ENCODE measurements around the gene TIAM2. TPM values are rescaled to one million over a fixed set of nuclear protein-coding genes. Genes with fewer than 3 reads are reported as not detected.

Gene TIAM2
- total and polyA plus RNA-seq, 2 experiments from 2014 or later, result 5.5 to 16.9 TPM

DNA sequence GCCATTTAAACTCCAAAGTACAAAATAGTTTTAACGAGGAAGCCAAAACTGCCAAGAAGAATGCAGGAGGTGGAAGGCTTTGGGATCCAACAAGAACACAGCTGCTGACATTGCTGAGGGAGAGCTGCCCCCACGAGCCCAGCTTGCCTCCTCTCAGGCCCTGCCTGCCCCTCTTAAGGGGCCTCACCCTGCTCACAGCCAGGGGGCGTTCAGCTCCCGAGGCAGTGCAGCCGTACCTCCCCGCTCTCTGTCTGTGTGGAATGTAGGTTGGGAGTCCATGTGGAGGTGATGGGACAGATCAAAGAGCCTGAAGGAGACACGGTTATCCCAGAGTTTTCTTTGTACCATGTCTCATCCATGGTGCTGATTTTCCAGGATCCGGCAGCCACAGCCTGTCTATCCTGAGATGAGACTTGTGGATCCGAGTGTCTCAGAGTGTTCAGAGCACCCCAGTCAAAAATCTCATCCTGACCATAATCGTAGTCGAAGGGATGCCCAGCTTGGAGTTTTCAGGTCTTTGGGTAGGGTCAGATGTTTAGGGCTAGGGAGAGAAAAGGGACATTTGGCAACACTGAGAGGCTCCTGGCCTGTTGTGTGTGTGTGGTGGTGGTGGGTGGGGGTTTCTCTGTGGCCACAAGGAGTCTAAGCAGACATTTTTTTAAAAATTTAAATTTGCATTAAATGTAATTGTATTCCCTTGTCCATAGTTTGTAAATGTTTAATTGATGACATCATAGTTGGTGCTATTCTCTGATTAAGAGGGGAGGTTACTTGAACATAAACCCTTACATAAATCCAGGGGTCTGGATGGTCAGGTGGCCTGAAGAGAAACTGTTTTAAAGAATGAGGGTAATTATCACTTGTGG, 157.3 kb downstream of the TIAM2 start:
- H3K4me3 ChIP-seq, result no peak overlapping the region
- no peaks in the 10 kb centered on the region for H3K36me3 ChIP-seq (replicated peaks; ENCODE audit: insufficient read depth, low read depth)
- WGBS (ENCODE audit: low lambda C conversion rate, missing lambda C conversion rate), result 61% methylated on average over 11 of the region's 11 CpGs
- no peak overlapping the region for H3K4me2 ChIP-seq
- no peak overlapping the region for H3K27ac ChIP-seq
- no peaks in the 10 kb centered on the region for H3K79me2 ChIP-seq
- H3K27me3 ChIP-seq, result no peaks in the 10 kb centered on the region
- no peak for DNase-seq (ENCODE audit: low spot score)
- H3K4me1 ChIP-seq (ENCODE audit: insufficient read depth), result peaks cover 12% of the 10 kb centered on the region
- H3K9me2 ChIP-seq (replicated peaks; ENCODE audit: insufficient read depth), result no peaks in the 10 kb centered on the region
- H3K9me3 ChIP-seq (ENCODE audit: low read depth), result no peaks in the 10 kb centered on the region
- H2AFZ ChIP-seq, result no peak overlapping the region
- H4K20me1 ChIP-seq (ENCODE audit: insufficient read depth, poor library complexity, severe bottlenecking), result no peaks in the 10 kb centered on the region
- TF ChIP-seq EZH2 (IDR thresholded peaks at IDR 0.05; ENCODE audit: borderline replicate concordance) (no peak), EZH2phosphoT487 (IDR thresholded peaks at IDR 0.05; ENCODE audit: low read depth, severe bottlenecking, unreplicated experiment) (no peak)
- TF ChIP-seq, protein P1, sequence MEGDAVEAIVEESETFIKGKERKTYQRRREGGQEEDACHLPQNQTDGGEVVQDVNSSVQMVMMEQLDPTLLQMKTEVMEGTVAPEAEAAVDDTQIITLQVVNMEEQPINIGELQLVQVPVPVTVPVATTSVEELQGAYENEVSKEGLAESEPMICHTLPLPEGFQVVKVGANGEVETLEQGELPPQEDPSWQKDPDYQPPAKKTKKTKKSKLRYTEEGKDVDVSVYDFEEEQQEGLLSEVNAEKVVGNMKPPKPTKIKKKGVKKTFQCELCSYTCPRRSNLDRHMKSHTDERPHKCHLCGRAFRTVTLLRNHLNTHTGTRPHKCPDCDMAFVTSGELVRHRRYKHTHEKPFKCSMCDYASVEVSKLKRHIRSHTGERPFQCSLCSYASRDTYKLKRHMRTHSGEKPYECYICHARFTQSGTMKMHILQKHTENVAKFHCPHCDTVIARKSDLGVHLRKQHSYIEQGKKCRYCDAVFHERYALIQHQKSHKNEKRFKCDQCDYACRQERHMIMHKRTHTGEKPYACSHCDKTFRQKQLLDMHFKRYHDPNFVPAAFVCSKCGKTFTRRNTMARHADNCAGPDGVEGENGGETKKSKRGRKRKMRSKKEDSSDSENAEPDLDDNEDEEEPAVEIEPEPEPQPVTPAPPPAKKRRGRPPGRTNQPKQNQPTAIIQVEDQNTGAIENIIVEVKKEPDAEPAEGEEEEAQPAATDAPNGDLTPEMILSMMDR (IDR thresholded peaks at IDR 0.05; ENCODE audit: poor library complexity), result no peak

DNA sequence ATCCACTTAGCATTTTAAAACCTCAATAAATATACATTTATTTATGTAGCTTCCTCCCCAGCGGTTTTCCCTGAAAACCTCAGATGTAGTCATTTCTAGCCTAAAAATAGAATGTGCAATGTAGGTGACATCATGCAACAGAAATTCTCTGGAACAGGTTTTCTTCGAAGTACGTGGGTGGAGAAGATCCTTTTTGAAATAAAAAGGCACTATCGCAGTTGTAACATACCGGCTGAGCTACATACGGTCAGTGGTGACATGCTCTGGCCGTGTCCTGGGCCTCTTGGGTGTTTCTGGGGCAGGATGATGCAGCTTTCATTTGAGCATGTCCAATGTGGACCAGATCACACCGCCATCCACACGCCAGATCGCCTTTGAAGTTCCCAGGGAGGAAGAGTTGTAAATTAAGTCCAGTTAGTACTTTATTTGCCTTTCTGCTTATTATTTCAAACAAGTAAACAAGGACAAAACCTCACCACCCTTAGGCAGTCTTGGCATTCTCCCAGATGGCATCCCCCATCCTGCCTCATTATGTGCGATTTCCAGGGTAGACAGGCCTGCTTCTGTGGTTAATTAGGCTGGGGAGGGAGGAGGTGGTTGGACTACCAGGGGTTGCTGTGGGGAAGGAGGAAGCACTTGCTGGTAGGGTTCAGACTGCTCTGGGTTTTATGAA, 159.2 kb downstream of the TIAM2 start:
- Histone ChIP-seq H3K36me3 (replicated peaks; ENCODE audit: insufficient read depth, low read depth) (no peaks in the 10 kb centered on the region), H3K4me1 (ENCODE audit: insufficient read depth) (peaks cover 12% of the 10 kb centered on the region), H3K27ac (peak overlapping the region; percentile 67), H3K27me3 (no peaks in the 10 kb centered on the region), H2AFZ (no peak overlapping the region), H3K79me2 (no peaks in the 10 kb centered on the region), H3K9me2 (replicated peaks; ENCODE audit: insufficient read depth) (no peaks in the 10 kb centered on the region), H3K9me3 (ENCODE audit: low read depth) (no peaks in the 10 kb centered on the region), H4K20me1 (ENCODE audit: insufficient read depth, poor library complexity, severe bottlenecking) (no peaks in the 10 kb centered on the region), H3K4me2 (peak overlapping the region; percentile 39), H3K4me3 (no peak overlapping the region)
- TF ChIP-seq, protein P1 (IDR thresholded peaks at IDR 0.05; ENCODE audit: poor library complexity), result no peak
- no peak for TF ChIP-seq EZH2phosphoT487 (IDR thresholded peaks at IDR 0.05; ENCODE audit: low read depth, severe bottlenecking, unreplicated experiment)
- TF ChIP-seq EZH2 (IDR thresholded peaks at IDR 0.05; ENCODE audit: borderline replicate concordance), result no peak
- 43% methylated on average over 11 of the region's 11 CpGs for WGBS (ENCODE audit: low lambda C conversion rate, missing lambda C conversion rate)
- DNase-seq (ENCODE audit: low spot score), result peak; percentile 69

DNA sequence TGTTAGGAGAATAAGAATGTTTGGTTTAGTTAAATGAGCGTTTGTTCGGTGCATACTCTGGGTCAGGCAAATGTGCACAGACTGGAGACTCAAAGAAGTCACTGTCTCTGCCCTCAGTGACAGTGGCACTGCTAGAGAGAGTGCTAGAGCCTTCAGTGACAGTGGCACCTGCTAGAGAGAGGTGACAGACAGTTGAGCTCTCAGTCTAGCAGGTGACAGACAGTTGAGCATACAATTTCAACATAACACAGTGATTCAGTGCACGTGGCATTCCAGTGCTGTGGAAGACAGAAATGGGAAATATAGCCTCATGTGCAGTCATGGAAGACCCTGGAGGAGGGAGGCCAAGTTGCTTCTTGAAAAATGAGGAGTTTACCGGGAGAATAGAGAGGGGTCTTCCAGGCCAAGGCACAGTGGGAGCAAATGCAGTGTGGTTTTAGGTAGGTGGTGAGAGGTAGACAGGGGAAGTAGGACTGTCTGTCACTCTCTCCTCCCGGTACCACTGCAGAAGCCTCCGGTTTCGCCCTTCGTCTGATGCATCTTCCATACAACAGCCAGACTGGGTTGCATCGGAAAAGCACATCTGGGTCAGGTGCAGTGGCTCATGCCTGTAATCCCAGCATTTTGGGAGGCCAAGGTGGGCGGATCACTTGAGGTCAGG, 160.8 kb downstream of the TIAM2 start:
- H2AFZ ChIP-seq, result no peak overlapping the region
- no peak overlapping the region for H3K4me3 ChIP-seq
- peaks cover 12% of the 10 kb centered on the region for H3K4me1 ChIP-seq (ENCODE audit: insufficient read depth)
- H3K27ac ChIP-seq, result no peak overlapping the region
- H3K9me2 ChIP-seq (replicated peaks; ENCODE audit: insufficient read depth), result no peaks in the 10 kb centered on the region
- no peaks in the 10 kb centered on the region for H3K9me3 ChIP-seq (ENCODE audit: low read depth)
- H3K4me2 ChIP-seq, result no peak overlapping the region
- no peaks in the 10 kb centered on the region for H3K36me3 ChIP-seq (replicated peaks; ENCODE audit: insufficient read depth, low read depth)
- no peaks in the 10 kb centered on the region for H3K79me2 ChIP-seq
- no peak for DNase-seq (ENCODE audit: low spot score)
- TF ChIP-seq EZH2 (IDR thresholded peaks at IDR 0.05; ENCODE audit: borderline replicate concordance) (no peak), EZH2phosphoT487 (IDR thresholded peaks at IDR 0.05; ENCODE audit: low read depth, severe bottlenecking, unreplicated experiment) (no peak)
- TF ChIP-seq, protein P1 (IDR thresholded peaks at IDR 0.05; ENCODE audit: poor library complexity), result no peak
- no peaks in the 10 kb centered on the region for H3K27me3 ChIP-seq
- no peaks in the 10 kb centered on the region for H4K20me1 ChIP-seq (ENCODE audit: insufficient read depth, poor library complexity, severe bottlenecking)
- 94% methylated on average over 10 of the region's 10 CpGs for WGBS (ENCODE audit: low lambda C conversion rate, missing lambda C conversion rate)

Measured in hepatocyte (in vitro differentiated cells).